HG03139 (cell line): ENCODE data around the gene BARD1.
"Not testable (repeated sequence)": the region's sequence is repeated elsewhere in the genome, so short reads cannot be mapped to it uniquely, and the experiment has no call there.

Experiments used
- ATAC-seq: cut with Tn5 transposase; IDR thresholded peaks from one replicate; pipeline ENCODE4 v1.9.1; 2021; ENCODE audit not compliant: unreplicated experiment

Gene BARD1

DNA sequence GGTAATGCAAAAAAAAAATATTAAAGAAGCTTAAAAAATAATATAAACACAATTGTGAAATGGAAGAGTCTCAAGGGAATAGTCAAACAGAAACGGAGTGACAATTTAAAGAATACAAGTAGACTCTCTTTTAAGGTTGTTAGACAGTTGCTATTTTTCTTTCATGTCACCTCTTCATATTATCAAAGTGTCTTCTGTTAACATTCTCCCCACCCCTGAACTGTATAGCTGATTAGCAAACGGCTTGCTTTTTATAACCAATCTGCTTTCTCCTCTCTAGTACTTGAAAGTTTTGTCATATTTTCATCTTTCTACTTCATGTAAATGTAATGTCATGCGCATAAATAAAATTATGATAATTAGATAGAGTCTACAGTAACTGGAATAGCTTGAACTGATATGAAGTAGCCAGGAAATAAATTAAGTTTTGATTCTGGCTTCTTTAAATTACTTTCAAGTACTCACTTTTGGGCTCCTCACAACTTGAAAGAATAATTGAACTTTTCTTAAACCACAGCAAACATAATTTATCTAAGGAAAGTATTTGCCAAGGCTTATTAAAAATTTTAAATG is 37.0 kb downstream of the BARD1 start:
- no peak for ATAC-seq

- ATAC-seq = no peak
Observed at GRCh38 chr2:214765180-214765579, 44.3 kb downstream of the BARD1 start.

DNA sequence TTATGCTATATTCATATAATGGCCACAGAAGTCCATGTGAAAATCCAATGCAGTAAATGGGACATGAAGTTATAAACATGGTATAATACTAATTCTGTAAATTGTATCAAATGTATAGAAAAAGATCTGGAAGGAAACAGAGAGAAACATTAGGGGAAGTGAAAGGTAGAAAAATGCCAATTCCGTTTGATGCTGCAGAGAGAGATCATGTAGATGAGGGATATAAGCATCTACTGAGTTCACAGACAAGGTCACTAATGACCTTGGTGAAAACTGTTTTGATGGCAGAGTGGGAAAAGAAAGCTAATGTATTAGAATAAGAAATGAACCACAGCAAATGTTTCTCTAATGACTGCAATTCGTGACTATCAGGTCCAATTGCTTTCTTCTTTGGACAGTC is 56.0 kb downstream of the BARD1 start:
- no peak for ATAC-seq

GRCh38 chr2:214750529-214750928 is 59.0 kb downstream of the BARD1 start:
- no peak for ATAC-seq

DNA sequence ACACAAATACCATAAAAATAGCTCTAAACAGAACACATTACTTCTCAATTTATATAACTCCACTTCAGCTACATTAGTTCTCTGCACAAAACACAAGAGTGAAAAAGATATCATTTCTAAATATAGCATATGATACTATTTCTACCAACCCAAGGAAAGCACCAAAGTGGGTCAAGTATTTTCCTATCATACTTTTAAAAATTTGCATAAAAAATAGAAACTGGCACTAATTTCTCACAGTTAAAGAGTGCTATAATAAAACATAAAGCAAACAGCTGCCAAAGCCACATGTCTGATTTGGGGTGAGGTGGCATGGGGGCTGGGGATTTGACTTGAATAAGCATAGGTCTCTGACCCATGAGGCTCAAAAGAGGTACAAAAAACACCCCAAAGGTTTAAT is 61.5 kb downstream of the BARD1 start:
- no peak for ATAC-seq

GRCh38 chr2:214742119-214742518 is 67.4 kb downstream of the BARD1 start:
- ATAC-seq = no peak

DNA sequence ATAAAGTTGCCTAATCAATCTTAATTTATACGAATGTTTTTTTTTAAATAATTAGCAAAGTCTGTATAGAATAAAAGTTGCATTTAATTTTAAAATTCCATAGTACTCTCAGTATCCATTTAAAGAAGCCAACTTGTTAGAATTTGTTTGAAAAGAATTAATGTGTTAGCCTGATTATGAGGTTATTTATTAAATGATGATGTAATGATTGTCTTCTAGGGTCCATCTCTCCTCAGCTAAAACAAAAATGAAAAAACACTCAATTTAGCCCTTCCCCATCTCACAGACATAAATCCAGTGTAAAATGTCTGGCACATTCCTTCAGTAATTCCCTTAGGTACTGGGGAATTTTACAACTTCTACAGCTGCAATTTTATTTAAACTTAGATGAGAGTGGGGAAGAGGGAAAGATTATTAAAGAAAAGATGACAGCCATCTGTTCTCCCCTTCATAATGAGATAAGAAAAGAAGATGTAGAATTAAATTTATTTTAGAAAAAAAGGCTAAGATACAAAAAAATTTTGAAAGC is 68.6 kb downstream of the BARD1 start:
- ATAC-seq = no peak

DNA sequence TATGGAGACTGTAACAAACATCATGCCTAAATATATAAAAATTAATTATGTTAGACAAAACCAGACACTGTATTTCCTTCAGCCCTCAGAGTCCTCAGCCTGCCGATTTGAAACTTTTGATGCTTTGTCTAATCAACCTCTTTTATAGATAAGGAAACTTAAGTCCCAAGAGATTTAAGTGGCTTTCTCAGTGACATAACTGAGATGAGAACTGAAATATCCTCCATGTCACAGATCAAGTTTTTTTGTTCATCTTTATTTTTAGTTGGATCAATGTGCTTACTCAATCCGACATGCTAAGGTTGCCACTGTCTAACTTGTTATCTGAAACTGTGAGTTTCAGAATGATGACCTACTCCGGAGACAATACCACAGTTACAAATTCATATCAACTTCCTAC is 72.3 kb downstream of the BARD1 start:
- peak; percentile 96 for ATAC-seq

DNA sequence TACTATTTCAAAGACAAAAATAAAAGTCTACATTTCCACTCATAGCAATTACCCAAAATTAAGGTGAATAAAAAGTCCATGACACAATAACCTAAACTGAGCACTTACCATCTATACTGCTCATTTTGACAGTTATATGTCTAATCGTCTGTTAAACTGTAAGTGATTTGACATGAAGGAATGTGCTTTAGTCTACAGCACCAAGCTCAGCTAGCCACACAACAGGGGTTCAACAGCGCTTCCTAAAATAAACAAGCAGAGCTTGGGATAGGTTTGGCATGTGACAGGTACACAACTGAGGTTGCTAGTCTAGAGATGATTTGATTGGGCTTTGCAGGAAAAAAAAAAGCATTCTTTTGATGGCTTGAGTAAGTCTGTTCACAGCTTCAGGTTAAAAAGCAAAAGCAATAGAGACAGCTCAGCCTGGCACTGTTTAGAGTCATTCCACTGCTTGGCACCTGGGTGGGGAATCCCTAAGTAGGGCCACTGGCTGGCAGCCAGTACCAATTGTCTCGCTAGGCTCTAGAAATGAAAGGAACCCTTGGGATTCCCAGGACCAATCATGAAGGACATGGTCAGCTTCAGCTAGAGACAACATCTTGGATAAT is 78.6 kb downstream of the BARD1 start:
- no peak for ATAC-seq

- no peak for ATAC-seq
Observed at GRCh38 chr2:214730248-214730647, 79.2 kb downstream of the BARD1 start.

GRCh38 chr2:214724741-214725140 is 84.7 kb downstream of the BARD1 start:
- ATAC-seq = no peak

- ATAC-seq = not testable (repeated sequence)
Observed at GRCh38 chr2:214717837-214718236, 91.6 kb downstream of the BARD1 start.

- ATAC-seq = no peak
Observed at GRCh38 chr2:214716811-214717560, 92.5 kb downstream of the BARD1 start.

DNA sequence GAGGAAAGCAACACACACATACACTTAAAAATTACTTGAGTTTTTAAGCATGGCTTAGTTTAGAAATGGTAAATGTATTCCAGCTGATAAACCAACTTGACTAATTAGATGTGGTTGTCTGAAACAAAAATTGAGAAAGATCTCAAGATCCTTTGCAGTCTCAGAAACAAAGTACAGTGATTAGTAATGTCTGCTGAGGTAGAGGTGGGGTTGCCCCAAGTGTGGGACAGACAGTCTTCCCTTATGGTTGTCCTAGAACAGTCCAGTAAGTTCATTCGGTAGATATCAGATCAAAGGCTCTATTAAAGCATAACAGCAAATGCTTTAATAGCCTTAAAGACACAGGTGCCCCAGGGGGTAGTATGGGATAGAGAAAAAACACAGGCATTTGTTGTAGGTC is 94.5 kb downstream of the BARD1 start:
- ATAC-seq = no peak

DNA sequence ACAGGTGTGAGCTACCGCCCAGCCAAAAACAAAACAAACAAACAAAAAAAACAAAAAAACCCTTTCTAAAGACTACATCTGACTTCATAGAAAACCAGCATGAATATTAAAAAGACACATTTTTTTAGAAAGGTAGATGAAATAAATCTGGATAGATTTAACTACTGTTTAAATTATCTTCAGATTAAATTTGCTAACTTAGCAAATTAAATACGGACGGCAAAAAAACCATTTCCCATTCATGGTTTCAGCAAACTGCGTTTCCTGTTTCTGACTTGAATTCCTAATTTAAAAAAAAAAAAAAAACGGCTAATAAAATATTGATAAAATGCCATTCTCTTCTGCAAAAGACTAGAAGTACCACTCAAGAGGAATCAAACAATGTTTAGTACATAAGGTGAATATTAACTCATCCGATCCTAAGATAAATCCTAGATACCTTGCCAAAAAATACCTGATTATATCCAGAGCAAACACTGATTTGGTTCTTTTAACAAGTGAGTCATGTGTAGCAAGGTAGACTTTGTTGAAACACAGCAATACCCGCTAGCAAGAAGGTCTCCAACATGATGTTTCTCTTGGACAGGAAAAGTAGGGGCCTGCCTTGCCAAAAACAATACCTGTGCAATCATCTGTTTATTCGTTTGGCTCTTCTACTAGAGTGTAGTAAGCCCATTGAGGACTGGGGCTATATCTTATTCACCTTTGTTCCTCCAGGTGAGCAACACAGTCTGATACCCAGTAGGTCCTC is 96.2 kb downstream of the BARD1 start:
- no peak for ATAC-seq

GRCh38 chr2:214710729-214711128 is 98.8 kb downstream of the BARD1 start:
- no peak for ATAC-seq

DNA sequence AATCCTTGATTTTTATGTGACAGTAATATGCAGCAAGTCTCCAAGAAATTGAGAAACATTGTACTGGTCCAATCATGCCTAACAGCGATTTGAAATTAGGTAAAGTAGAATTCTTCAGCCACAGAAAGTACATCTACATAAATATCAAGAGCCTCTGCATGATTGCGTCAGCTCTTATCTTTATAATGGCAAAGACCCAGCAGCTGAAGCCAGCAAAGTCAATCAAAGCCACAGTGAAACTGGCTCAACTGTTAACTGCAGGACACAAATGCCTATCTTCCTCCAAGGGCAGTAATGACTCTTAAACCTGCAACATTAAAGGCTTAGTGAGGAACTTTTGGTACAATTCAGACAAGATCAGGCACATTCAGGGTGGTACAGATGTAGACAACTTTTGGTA is 102.5 kb downstream of the BARD1 start:
- ATAC-seq = no peak

DNA sequence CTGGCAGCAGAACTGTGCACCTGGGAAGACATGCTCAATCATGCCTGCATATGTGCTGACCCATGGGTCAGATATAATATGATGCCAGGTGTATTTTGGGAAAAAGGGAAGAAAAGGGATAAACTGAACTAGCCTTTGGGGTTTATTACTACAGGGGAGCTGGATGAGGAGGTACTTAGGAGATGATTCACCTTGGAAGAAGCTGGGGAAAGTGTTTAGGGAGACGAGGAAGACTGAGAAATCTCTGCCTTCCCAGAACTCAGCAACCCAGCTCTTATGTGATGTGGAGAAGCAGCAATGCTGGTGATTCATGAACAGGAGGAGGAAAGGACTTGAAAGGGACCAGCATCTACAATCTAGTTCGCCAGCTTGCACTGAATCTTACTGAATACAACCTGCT is 110.2 kb downstream of the BARD1 start:
- ATAC-seq = no peak

DNA sequence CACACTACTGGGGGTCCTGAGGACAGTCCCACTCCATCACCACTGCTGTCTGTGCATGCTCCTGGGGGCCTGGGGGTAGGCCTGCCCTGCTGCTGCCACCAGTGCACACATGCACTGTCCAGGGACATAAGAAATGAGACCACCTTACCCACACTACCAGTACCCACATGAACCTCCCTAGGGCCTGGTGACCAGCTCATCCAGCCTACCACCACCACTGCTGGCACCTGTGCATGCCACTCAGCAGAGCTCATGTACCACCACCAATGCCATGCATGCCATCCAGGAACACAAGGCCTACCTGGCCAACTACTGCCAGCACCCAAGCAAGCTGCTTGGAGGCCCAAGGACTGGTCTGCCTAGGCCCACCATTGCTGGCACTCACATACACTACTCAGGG is 112.8 kb downstream of the BARD1 start:
- no peak for ATAC-seq

- ATAC-seq = no peak
Observed at GRCh38 chr2:214695789-214696188, 113.7 kb downstream of the BARD1 start.

GRCh38 chr2:214683557-214683956 is 125.9 kb downstream of the BARD1 start:
- ATAC-seq = peak; percentile 52

GRCh38 chr2:214679736-214680135 is 129.7 kb downstream of the BARD1 start:
- no peak for ATAC-seq
